ENCODE results near the gene MKRN3.

The MKRN3 gene

GRCh38 chr15:23565395-23566070, at the start of gene MKRN3:
Gene MKRN3 (plus strand): TSS chr15:23565674. CDS start chr15:23565783, 109 bp downstream.
- DNase-seq = no peak

- no peak for DNase-seq
Measured at GRCh38 chr15:23516866-23517265, 48.6 kb upstream of the MKRN3 start.

- DNase-seq = no peak
Measured at GRCh38 chr15:23518104-23518503, 47.4 kb upstream of the MKRN3 start.

GRCh38 chr15:23524816-23525215, 40.7 kb upstream of the MKRN3 start:
- no peak for DNase-seq

GRCh38 chr15:23529891-23530290, 35.6 kb upstream of the MKRN3 start:
- no peak for DNase-seq

- DNase-seq = no peak
Measured at GRCh38 chr15:23532024-23532423, 33.5 kb upstream of the MKRN3 start.

- DNase-seq = no peak
Measured at GRCh38 chr15:23536659-23537058, 28.8 kb upstream of the MKRN3 start.

GRCh38 chr15:23538648-23539047, 26.8 kb upstream of the MKRN3 start:
- peak; percentile 1 for DNase-seq

GRCh38 chr15:23539892-23540291, 25.6 kb upstream of the MKRN3 start:
- no peak for DNase-seq

GRCh38 chr15:23546158-23546557, 19.3 kb upstream of the MKRN3 start:
- no peak for DNase-seq

- no peak for DNase-seq
Measured at GRCh38 chr15:23548071-23548470, 17.4 kb upstream of the MKRN3 start.

- DNase-seq = no peak
Measured at GRCh38 chr15:23561914-23562313, 3.6 kb upstream of the MKRN3 start.

GRCh38 chr15:23564821-23565394, 566 bp upstream of the MKRN3 start:
- no peak for DNase-seq

- no peak for DNase-seq
Measured at GRCh38 chr15:23566071-23566554, 639 bp downstream of the MKRN3 start.

GRCh38 chr15:23566651-23567050, 1.2 kb downstream of the MKRN3 start:
- no peak for DNase-seq

- no peak for DNase-seq
Measured at GRCh38 chr15:23567921-23568320, 2.4 kb downstream of the MKRN3 start.

GRCh38 chr15:23569151-23569925, 3.9 kb downstream of the MKRN3 start:
- no peak for DNase-seq

GRCh38 chr15:23570486-23570885, 5.0 kb downstream of the MKRN3 start:
- DNase-seq = no peak

GRCh38 chr15:23572844-23573243, 7.4 kb downstream of the MKRN3 start:
- DNase-seq = no peak

GRCh38 chr15:23574742-23575141, 9.3 kb downstream of the MKRN3 start:
- no peak for DNase-seq

GRCh38 chr15:23576061-23576460, 10.6 kb downstream of the MKRN3 start:
- no peak for DNase-seq

GRCh38 chr15:23578521-23579150, 13.2 kb downstream of the MKRN3 start:
- no peak for DNase-seq

- no peak for DNase-seq
Measured at GRCh38 chr15:23588268-23588667, 22.8 kb downstream of the MKRN3 start.

GRCh38 chr15:23589012-23589411, 23.5 kb downstream of the MKRN3 start:
- no peak for DNase-seq

Measured in DMS79 treated with DMSO at 0.1 percent for 48 hours (cell line).